K562 (cell line): ENCODE results near the gene TMEM209. TPM values are rescaled to one million over a fixed set of nuclear protein-coding genes. Genes with fewer than 3 reads are reported as not detected.
A peak's percentile ranks its signal among the peaks of the same experiment; 100 is the strongest.

Source experiments
- CBFA2T2 ChIP-seq: fragments of 450-650 bp; conservative IDR thresholded peaks from 2 replicates; pipeline ENCODE4 v1.6.1; 2017; ENCODE audit warnings: mild to moderate bottlenecking
- CREB1 ChIP-seq, 2 experiments: sonication (generic) in 1 of 2; formaldehyde crosslinking in 1 of 2; IDR thresholded peaks; 2 replicates each; pipeline versions ENCODE4 v1.6.1 to v1.8.0; 2012 to 2022; ENCODE audit warnings: inconsistent platforms in 1 of 2, mild to moderate bottlenecking in 1 of 2, missing genetic modification reagents in 1 of 2, moderate library complexity in 1 of 2
- HNRNPLL ChIP-seq: fragments of 200-400 bp; formaldehyde crosslinking; IDR thresholded peaks from 2 replicates; pipeline ENCODE4 v1.6.1; 2017; ENCODE audit warnings: low read length, low read depth, mild to moderate bottlenecking; ENCODE audit not compliant: poor library complexity, severe bottlenecking
- MAFG ChIP-seq: fragments of 450-650 bp; conservative IDR thresholded peaks from 2 replicates; pipeline ENCODE4 v1.6.1; 2016; ENCODE audit warnings: missing genetic modification characterization, missing compliant biosample characterization
- RAD51 ChIP-seq: fragments of 450-650 bp; IDR thresholded peaks from 2 replicates; pipeline ENCODE4 v1.7.1; 2016; ENCODE audit warnings: low read depth, mild to moderate bottlenecking, borderline replicate concordance
- RBM15 ChIP-seq: fragments of 200-400 bp; formaldehyde crosslinking; IDR thresholded peaks from 2 replicates; pipeline ENCODE4 v1.6.1; 2018; ENCODE audit warnings: mild to moderate bottlenecking, low read length, moderate library complexity; ENCODE audit not compliant: insufficient read depth
- SIRT6 ChIP-seq: IDR thresholded peaks from one replicate; pipeline ENCODE4 v1.6.1; 2012; ENCODE audit warnings: low read depth, mild to moderate bottlenecking, control low read depth, inconsistent platforms, low read length, moderate library complexity
- TAF15 ChIP-seq: fragments of 200-400 bp; formaldehyde crosslinking; IDR thresholded peaks from 2 replicates; pipeline ENCODE4 v1.6.1; 2017; ENCODE audit warnings: mild to moderate bottlenecking, low read depth, low read length, moderate library complexity
- ZNF316 ChIP-seq: fragments of 450-650 bp; IDR thresholded peaks from 2 replicates; pipeline ENCODE4 v1.6.1; 2016
- polyA plus RNA-seq, 8 experiments: library from polyadenylated mRNA; depleted of rRNA in 4 of 8; stranded (reverse) in 5 of 8; unstranded in 3 of 8; fragments of >200 nt; fragmentation: Nextera tagmentation in 2 of 8; fragmentation: Illumina TruSeq in 1 of 8; extraction: Ambion mirVana in 2 of 8; extraction: Trizol in 1 of 8; gene quantifications; 2 replicates each; pipeline versions ENCODE4 v1.2.1 to v1.2.3, GENCODE V29; 2011 to 2014; ENCODE audit warnings: inconsistent platforms in 1 of 8, missing spikeins in 1 of 8
- total RNA-seq, 7 experiments: library from RNA; depleted of rRNA in 6 of 7; stranded (reverse); fragments of >200 nt in 6 of 7; fragmentation: Illumina TruSeq in 2 of 7; extraction: Trizol in 2 of 7; gene quantifications; 2 replicates each; pipeline versions ENCODE4 v1.2.1 to v1.2.3, GENCODE V29; 2011 to 2021; ENCODE audit warnings: low replicate concordance in 1 of 7
- TF ChIP-seq, protein P1 (sequence below): fragments of 450-650 bp; IDR thresholded peaks from 2 replicates; pipeline ENCODE4 v1.6.1; 2017; ENCODE audit warnings: antibody characterized with exemption
- TF ChIP-seq, protein P2 (sequence below): sonication (generic); formaldehyde crosslinking; IDR thresholded peaks from 2 replicates; pipeline ENCODE4 v1.4.0; 2020; ENCODE audit warnings: mild to moderate bottlenecking, missing genetic modification reagents
- TF ChIP-seq, protein P3 (sequence below), 2 experiments: fragments of 450-650 bp in 1 of 2; IDR thresholded peaks; 2 replicates each; pipeline ENCODE4 v1.6.1; 2011 to 2017; ENCODE audit warnings: low read depth in 2 of 2, antibody characterized with exemption in 1 of 2, borderline replicate concordance in 1 of 2, low read length in 1 of 2, mild to moderate bottlenecking in 1 of 2, mixed read lengths in 1 of 2; ENCODE audit not compliant: control insufficient read depth in 1 of 2

The TMEM209 gene
- total and polyA plus RNA-seq, 9 of the 15 experiments (the other 6 are each of a cell fraction or from before 2014, with no cell fraction given), result 36.8 to 116 (median 76.6) TPM

DNA sequence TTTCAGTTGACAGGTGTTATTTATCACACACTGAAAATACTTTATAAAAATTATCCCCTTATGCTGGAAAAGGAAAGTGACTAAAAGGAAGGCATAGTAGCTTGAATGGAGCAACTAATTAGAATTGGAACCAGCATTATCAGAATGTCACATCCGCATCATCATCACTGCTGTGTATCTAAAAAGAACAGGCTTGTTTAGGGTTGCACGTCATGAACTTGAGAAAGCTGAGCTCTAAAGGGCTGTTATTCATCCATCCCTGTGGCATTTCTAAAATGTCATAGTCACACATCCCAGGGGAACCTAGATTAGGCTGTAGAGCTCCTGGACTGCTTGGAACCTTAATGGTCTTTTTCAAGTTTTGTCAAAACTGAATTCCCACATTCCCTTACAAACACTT, 80.5 kb downstream of the TMEM209 start (continued):
- TF ChIP-seq TAF15 (no peak), HNRNPLL (no peak), RBM15 (no peak), CBFA2T2 (peak; percentile 53; the same call in 1 of the 2 replicates), MAFG (peak; percentile 28; the same call in 1 of the 2 replicates), ZNF316 (peak; percentile 41; the same call in 1 of the 2 replicates), SIRT6 (no peak), RAD51 (no peak), CREB1 (IDR thresholded peaks at IDR 0.05) (peak; percentile 46; the same call in 1 of the 2 replicates), CREB1 (CRISPR knock-in tag; IDR thresholded peaks at IDR 0.05) (no peak; the same call in 1 of the 2 replicates)
- TF ChIP-seq, protein P1, sequence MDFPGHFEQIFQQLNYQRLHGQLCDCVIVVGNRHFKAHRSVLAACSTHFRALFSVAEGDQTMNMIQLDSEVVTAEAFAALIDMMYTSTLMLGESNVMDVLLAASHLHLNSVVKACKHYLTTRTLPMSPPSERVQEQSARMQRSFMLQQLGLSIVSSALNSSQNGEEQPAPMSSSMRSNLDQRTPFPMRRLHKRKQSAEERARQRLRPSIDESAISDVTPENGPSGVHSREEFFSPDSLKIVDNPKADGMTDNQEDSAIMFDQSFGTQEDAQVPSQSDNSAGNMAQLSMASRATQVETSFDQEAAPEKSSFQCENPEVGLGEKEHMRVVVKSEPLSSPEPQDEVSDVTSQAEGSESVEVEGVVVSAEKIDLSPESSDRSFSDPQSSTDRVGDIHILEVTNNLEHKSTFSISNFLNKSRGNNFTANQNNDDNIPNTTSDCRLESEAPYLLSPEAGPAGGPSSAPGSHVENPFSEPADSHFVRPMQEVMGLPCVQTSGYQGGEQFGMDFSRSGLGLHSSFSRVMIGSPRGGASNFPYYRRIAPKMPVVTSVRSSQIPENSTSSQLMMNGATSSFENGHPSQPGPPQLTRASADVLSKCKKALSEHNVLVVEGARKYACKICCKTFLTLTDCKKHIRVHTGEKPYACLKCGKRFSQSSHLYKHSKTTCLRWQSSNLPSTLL, result no peak
- TF ChIP-seq, protein P2, sequence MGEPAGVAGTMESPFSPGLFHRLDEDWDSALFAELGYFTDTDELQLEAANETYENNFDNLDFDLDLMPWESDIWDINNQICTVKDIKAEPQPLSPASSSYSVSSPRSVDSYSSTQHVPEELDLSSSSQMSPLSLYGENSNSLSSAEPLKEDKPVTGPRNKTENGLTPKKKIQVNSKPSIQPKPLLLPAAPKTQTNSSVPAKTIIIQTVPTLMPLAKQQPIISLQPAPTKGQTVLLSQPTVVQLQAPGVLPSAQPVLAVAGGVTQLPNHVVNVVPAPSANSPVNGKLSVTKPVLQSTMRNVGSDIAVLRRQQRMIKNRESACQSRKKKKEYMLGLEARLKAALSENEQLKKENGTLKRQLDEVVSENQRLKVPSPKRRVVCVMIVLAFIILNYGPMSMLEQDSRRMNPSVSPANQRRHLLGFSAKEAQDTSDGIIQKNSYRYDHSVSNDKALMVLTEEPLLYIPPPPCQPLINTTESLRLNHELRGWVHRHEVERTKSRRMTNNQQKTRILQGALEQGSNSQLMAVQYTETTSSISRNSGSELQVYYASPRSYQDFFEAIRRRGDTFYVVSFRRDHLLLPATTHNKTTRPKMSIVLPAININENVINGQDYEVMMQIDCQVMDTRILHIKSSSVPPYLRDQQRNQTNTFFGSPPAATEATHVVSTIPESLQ, result 0 out of 2 replicates have a peak, but pooled peaks have one; percentile 74
- TF ChIP-seq, protein P3, sequence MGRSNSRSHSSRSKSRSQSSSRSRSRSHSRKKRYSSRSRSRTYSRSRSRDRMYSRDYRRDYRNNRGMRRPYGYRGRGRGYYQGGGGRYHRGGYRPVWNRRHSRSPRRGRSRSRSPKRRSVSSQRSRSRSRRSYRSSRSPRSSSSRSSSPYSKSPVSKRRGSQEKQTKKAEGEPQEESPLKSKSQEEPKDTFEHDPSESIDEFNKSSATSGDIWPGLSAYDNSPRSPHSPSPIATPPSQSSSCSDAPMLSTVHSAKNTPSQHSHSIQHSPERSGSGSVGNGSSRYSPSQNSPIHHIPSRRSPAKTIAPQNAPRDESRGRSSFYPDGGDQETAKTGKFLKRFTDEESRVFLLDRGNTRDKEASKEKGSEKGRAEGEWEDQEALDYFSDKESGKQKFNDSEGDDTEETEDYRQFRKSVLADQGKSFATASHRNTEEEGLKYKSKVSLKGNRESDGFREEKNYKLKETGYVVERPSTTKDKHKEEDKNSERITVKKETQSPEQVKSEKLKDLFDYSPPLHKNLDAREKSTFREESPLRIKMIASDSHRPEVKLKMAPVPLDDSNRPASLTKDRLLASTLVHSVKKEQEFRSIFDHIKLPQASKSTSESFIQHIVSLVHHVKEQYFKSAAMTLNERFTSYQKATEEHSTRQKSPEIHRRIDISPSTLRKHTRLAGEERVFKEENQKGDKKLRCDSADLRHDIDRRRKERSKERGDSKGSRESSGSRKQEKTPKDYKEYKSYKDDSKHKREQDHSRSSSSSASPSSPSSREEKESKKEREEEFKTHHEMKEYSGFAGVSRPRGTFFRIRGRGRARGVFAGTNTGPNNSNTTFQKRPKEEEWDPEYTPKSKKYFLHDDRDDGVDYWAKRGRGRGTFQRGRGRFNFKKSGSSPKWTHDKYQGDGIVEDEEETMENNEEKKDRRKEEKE (IDR thresholded peaks at IDR 0.05; ENCODE audit: borderline replicate concordance in 1 of 2, control insufficient read depth in 1 of 2, low read depth in 2 of 2, low read length in 1 of 2), result no peak
